Esophagus squamous epithelium (tissue), 5 donors: Measurements from ENCODE around the gene SCN3A. TPM values are rescaled to one million over a fixed set of nuclear protein-coding genes. Genes with fewer than 3 reads are reported as not detected.

Source experiments
- DNase-seq: peaks from one replicate; lab custom pipeline; 2025; lab: John Stamatoyannopoulos, UW
- H3K27ac ChIP-seq, 4 donors: fragments of 200-600 bp; sonication (generic); one replicate each; pipeline ENCODE4 v1.5.1; 2016 to 2019; ENCODE audit warnings: mild to moderate bottlenecking in 1 of 4
- H3K27me3 ChIP-seq, 4 donors: fragments of 200-600 bp; sonication (generic); 1 replicate in 3 of 4; 2 replicates in 1 of 4; pipeline versions ENCODE4 v1.5.1 to v1.6.0; 2017 to 2021; ENCODE audit warnings: antibody characterized with exemption in 1 of 4
- H3K36me3 ChIP-seq, 3 donors: fragments of 200-600 bp; sonication (generic); one replicate each; pipeline ENCODE4 v1.5.1; 2016 to 2019
- H3K4me1 ChIP-seq, 3 donors: fragments of 200-600 bp; sonication (generic); one replicate each; pipeline ENCODE4 v1.5.1; 2017 to 2019
- H3K4me3 ChIP-seq, 4 donors: fragments of 200-600 bp; sonication (generic); 1 replicate in 3 of 4; 2 replicates in 1 of 4; pipeline ENCODE4 v1.5.1; 2016 to 2019; ENCODE audit warnings: mild to moderate bottlenecking in 2 of 4, moderate library complexity in 1 of 4
- H3K9me3 ChIP-seq, 3 donors: fragments of 200-600 bp; sonication (generic); one replicate each; pipeline ENCODE4 v1.5.1; 2016 to 2019
- POLR2A ChIP-seq, 4 donors: fragments of 450-650 bp; IDR thresholded peaks; one replicate each; pipeline ENCODE4 v1.6.1; 2017; ENCODE audit warnings: antibody characterized with exemption in 4 of 4, mild to moderate bottlenecking in 4 of 4, moderate library complexity in 3 of 4
- WGBS, 2 donors: methylation state at CpG; one replicate each; pipeline ENCODE4 v1.1.5; 2018; 5-methylcytosine and 5-hydroxymethylcytosine counted together
- intact Hi-C: fragments of 100-400 bp; cut with DNase I; formaldehyde crosslinking; loops from one replicate; pipeline ENCODE4 v1.15.0; 2022
- total RNA-seq, 4 donors: library from RNA; depleted of rRNA; stranded (reverse); fragments of >200 nt; gene quantifications; one replicate each; pipeline ENCODE4 v1.1.0, GENCODE V29; 2016
- TF ChIP-seq, protein P1 (sequence below), 6 experiments: fragments of 450-650 bp in 4 of 6; fragments of 200-600 bp in 2 of 6; sonication (generic) in 2 of 6; IDR thresholded peaks; one replicate each; pipeline ENCODE4 v1.5.1; 2016 to 2019; ENCODE audit warnings: antibody characterized with exemption in 6 of 6, mild to moderate bottlenecking in 4 of 6, moderate library complexity in 4 of 6
- donor health status: DM: yes; HTN: yes; CAD: no.

Gene SCN3A
- total RNA-seq, 4 donors from 2014 or later: 0.08 to 0.83 (median 0.45) TPM

DNA sequence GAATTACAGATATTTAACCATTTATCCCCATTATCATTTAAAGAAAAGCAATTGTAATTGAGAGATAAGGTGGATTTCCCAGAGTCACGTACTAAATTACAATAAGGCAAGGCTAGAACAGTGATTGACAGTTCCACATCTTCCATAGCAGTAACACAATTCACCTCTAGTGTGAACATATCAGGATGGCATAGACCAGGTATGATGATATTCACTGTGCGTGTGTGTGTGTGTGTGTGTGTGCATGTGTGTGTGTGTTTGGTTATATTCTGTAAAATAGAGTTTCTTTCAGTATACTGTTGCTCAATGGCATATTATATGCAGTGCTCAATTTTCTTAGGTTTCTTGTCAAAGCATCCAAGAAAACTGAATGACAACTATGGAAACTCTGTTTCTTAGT lies 37.1 kb upstream of the SCN3A start:
- DNase-seq: no peak
- intact Hi-C loops: no loop called here
- Histone ChIP-seq H3K36me3 (no peaks in the 10 kb centered on the region), H3K4me3 (no peak overlapping the region), H3K27me3 (no peaks in the 10 kb centered on the region), H3K27ac (no peak overlapping the region), H3K9me3 (no peaks in the 10 kb centered on the region), H3K4me1 (no peaks in the 10 kb centered on the region)
- 70 to 79% methylated on average over 2 of the region's 2 CpGs for WGBS, 2 donors
- TF ChIP-seq POLR2A (IDR thresholded peaks at IDR 0.05): no peak
- TF ChIP-seq, protein P1, sequence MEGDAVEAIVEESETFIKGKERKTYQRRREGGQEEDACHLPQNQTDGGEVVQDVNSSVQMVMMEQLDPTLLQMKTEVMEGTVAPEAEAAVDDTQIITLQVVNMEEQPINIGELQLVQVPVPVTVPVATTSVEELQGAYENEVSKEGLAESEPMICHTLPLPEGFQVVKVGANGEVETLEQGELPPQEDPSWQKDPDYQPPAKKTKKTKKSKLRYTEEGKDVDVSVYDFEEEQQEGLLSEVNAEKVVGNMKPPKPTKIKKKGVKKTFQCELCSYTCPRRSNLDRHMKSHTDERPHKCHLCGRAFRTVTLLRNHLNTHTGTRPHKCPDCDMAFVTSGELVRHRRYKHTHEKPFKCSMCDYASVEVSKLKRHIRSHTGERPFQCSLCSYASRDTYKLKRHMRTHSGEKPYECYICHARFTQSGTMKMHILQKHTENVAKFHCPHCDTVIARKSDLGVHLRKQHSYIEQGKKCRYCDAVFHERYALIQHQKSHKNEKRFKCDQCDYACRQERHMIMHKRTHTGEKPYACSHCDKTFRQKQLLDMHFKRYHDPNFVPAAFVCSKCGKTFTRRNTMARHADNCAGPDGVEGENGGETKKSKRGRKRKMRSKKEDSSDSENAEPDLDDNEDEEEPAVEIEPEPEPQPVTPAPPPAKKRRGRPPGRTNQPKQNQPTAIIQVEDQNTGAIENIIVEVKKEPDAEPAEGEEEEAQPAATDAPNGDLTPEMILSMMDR (IDR thresholded peaks at IDR 0.05): no peak

DNA sequence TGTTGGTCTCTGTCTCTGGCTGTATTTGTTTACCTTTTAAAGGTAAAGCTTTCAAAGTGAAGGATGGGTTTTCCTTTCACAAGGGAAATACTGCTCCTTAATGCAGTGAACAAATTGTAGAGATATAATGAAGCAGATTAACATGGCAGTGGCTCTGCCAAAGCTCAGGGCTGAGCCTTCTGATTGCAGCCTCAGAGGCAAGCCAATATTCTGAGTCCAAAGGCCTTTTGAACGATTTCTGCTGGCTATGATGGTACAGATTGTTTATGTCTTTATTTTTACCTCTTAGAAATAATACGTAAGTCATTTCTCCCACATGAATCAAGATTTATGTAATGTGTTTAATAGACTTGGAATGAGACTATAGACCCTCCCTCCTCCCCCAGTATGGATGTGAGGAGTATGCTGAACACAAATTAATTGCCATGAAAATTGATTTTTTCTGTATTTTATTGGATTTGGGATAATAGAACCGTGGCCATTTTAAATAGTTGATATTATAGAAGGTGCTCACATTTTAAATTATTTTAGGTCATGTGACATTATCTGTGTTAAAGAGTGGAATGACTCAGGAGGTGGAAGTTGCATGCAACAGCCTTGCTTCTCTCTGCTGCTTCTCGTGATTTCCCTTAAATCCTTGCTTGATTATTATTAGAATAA lies 36.1 kb upstream of the SCN3A start:
- H3K4me3 ChIP-seq: no peak overlapping the region
- H3K4me1 ChIP-seq: no peaks in the 10 kb centered on the region
- H3K27ac ChIP-seq: no peak overlapping the region
- H3K36me3 ChIP-seq: no peaks in the 10 kb centered on the region
- 49 to 51% methylated on average over 4 of the region's 4 CpGs for WGBS, 2 donors
- no peaks in the 10 kb centered on the region for H3K27me3 ChIP-seq
- TF ChIP-seq, protein P1 (IDR thresholded peaks at IDR 0.05): no peak
- TF ChIP-seq POLR2A (IDR thresholded peaks at IDR 0.05): no peak
- no peaks in the 10 kb centered on the region for H3K9me3 ChIP-seq
- DNase-seq: no peak
- intact Hi-C loops: no loop called here

DNA sequence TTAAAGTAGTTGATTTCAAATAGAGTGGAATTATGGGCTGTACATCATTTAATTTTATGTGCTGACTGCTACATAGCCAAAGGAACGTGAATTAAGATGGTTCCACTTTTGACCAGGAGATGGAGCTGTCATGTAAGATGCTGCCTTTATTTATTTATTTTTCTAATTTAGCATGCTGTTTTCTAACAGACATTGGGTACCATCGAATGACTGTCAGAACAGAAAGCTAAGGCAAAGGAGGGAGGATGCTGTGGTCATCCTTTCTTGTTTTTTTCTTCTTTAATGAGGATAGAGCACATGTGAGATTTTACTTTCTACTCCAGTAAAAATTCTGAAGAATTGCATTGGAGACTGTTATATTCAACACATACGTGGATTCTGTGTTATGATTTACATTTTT lies 35.4 kb upstream of the SCN3A start, which contains the start of gene SCN2A:
Gene SCN2A, plus strand, starts transcription at position 185 of the 400 bp plus-strand sequence. CDS start 56,410 bp downstream, outside the sequence.
- Histone ChIP-seq H3K36me3 (no peaks in the 10 kb centered on the region), H3K27me3 (no peaks in the 10 kb centered on the region), H3K4me3 (no peak within 1 kb of the TSS), H3K9me3 (no peaks in the 10 kb centered on the region), H3K4me1 (no peaks in the 10 kb centered on the region), H3K27ac (no peak within 1 kb of the TSS)
- no peak for DNase-seq
- 25 to 28% methylated on average over 3 of the region's 3 CpGs for WGBS, 2 donors
- TF ChIP-seq POLR2A (IDR thresholded peaks at IDR 0.05): no peak
- TF ChIP-seq, protein P1 (IDR thresholded peaks at IDR 0.05): peak in 5 of 6 experiments; percentile 17 to 54 (median 39)
- intact Hi-C loops: no loop called here

DNA sequence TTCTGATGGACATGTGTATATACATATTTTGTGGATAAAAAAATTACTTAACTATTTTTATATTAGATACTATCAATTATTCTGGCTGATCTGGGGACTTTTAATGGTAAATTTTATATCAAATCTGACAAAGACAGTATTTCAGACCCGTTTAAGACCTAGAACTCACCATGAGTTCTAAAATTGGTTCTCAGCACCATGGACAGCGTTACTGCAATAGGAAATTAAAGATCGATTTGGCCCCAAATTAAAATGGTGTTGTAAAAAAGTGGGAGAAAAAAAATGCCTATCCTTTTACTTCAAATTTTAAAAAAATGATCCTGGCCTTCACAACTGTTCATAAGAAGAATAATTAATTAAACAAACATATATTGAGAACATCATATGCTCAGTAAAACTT lies 34.4 kb upstream of the SCN3A start:
- no peak for DNase-seq
- WGBS, 2 donors: 9% methylated on average over 3 of the region's 3 CpGs
- no peaks in the 10 kb centered on the region for H3K27me3 ChIP-seq
- no peaks in the 10 kb centered on the region for H3K4me1 ChIP-seq
- no peaks in the 10 kb centered on the region for H3K9me3 ChIP-seq
- intact Hi-C loops: no loop called here
- no peak overlapping the region for H3K27ac ChIP-seq
- no peaks in the 10 kb centered on the region for H3K36me3 ChIP-seq
- H3K4me3 ChIP-seq: no peak overlapping the region
- TF ChIP-seq, protein P1 (IDR thresholded peaks at IDR 0.05): no peak
- no peak for TF ChIP-seq POLR2A (IDR thresholded peaks at IDR 0.05)

DNA sequence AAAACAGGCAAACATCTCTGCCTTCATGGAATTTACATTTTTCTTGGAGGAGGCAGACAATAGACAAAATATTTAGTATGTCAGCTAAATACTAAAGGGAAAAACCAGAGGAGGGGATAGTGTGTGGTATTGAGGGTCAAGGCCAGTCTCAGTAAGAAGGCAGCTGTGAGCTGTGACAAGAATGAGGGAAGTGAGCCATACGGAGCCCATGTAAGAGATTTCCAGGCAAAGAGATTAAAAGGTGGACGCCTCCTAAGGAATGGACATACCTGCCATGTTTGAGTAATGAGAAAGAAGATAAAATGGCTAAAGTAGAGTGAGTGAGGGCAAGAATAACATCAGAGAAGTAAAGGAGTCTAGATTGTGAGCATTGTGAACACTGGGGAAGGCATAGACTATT lies 33.2 kb upstream of the SCN3A start:
- H3K4me3 ChIP-seq: no peak overlapping the region
- no peaks in the 10 kb centered on the region for H3K27me3 ChIP-seq
- H3K4me1 ChIP-seq: no peaks in the 10 kb centered on the region
- TF ChIP-seq, protein P1 (IDR thresholded peaks at IDR 0.05): no peak
- TF ChIP-seq POLR2A (IDR thresholded peaks at IDR 0.05): no peak
- DNase-seq: no peak
- WGBS, 2 donors: 37 to 40% methylated on average over 2 of the region's 2 CpGs
- no peaks in the 10 kb centered on the region for H3K36me3 ChIP-seq
- H3K27ac ChIP-seq: no peak overlapping the region
- intact Hi-C loops: no loop called here
- H3K9me3 ChIP-seq: no peaks in the 10 kb centered on the region
